Measurements from ENCODE around the gene PRPF8.

GRCh38 chr17:1643999-1644492, 40.6 kb downstream of the PRPF8 start:
- no peak for TF ChIP-seq FOXJ3 (CRISPR knock-in tag; IDR thresholded peaks at IDR 0.05; ENCODE audit: borderline replicate concordance)
- no peak for TF ChIP-seq ZNF430 (CRISPR knock-in tag; IDR thresholded peaks at IDR 0.05)
- TF ChIP-seq CTCF (CRISPR knock-in tag; IDR thresholded peaks at IDR 0.05) = no peak
- TF ChIP-seq KDM5A (IDR thresholded peaks at IDR 0.05; ENCODE audit: borderline replicate concordance, low read length) = no peak
- no peak for TF ChIP-seq MAX (IDR thresholded peaks at IDR 0.05)
- TF ChIP-seq ZNF274 (CRISPR knock-in tag; IDR thresholded peaks at IDR 0.05) = no peak
- no peak for TF ChIP-seq POLR2A (IDR thresholded peaks at IDR 0.05; ENCODE audit: insufficient read depth in 1 of 2, low read depth in 2 of 2, low read length in 2 of 2)
- no peak for TF ChIP-seq EP300 (IDR thresholded peaks at IDR 0.05; ENCODE audit: low read depth in 2 of 2, low read length in 2 of 2)
- TF ChIP-seq EP300 (CRISPR knock-in tag; IDR thresholded peaks at IDR 0.05; ENCODE audit: borderline replicate concordance) = no peak
- no peak for TF ChIP-seq ZBTB46 (CRISPR knock-in tag; IDR thresholded peaks at IDR 0.05; ENCODE audit: borderline replicate concordance)
- TF ChIP-seq HMG20A (CRISPR knock-in tag; IDR thresholded peaks at IDR 0.05; ENCODE audit: borderline replicate concordance) = no peak
- no peak for TF ChIP-seq ZBTB33 (CRISPR knock-in tag; IDR thresholded peaks at IDR 0.05)
- no peak for TF ChIP-seq RBM22 (optimal IDR thresholded peaks at IDR 0.05; ENCODE audit: low read length)
- no peak for TF ChIP-seq ARID3A (IDR thresholded peaks at IDR 0.05; ENCODE audit: low read depth, low read length)
- no peak for TF ChIP-seq ZNF639 (CRISPR knock-in tag; conservative IDR thresholded peaks at IDR 0.05)
